ENCODE measurements around the gene HDAC4. TPM values are rescaled to one million over a fixed set of nuclear protein-coding genes. Genes with fewer than 3 reads are reported as not detected.

Gene HDAC4
- total RNA-seq, 1 experiment from 2014 or later = 47.6 TPM

DNA sequence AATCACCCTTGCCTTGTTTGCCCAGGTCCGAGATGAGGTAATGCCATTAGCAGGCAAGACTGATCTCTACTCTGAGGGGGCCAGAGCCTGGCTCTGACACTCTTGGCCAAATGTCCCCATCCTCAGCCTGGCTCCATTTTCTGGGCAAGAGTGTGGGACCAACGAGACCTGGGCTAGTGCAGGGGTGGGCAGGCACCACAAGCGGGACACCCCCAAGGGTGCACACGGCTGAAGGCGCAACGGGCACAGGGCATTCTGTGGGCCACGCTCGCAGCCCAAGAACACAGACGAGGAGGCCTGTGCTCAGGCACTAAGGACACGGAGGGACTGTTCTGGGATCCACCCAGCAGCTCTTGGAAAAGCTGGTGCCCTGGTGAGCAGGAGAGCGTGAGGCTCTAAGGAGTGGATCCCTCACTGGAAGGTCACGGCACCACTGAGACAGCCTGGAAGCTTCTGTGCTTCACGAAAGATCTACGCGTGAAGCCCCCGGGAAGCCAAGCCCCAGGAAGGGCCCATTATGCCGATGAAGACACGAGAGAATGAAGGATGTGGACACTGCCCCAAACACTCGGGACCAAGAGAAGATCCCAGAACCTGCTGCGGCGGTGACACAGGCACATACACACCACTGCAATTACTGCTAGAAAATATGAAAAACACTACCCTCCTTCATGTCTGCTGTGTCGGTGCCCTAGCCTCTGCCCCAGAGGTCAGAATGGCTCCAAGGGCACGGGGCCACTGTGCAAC, 138.2 kb downstream of the HDAC4 start:
- Histone ChIP-seq H3K4me2 (ENCODE audit: low read length) (no peak overlapping the region), H3K4me1 (ENCODE audit: control insufficient read depth in 1 of 2, insufficient read depth in 2 of 2, low read length in 2 of 2) (peaks cover 46 to 78% of the 10 kb centered on the region in 2 experiments), H2AFZ (ENCODE audit: low read depth, low read length, poor library complexity, severe bottlenecking) (no peak overlapping the region), H3K79me2 (ENCODE audit: insufficient read depth, low read length) (peaks cover 72% of the 10 kb centered on the region), H3K36me3 (ENCODE audit: control insufficient read depth in 1 of 2, insufficient read depth in 2 of 2, low read length in 2 of 2) (no peaks in the 10 kb centered on the region), H3K9ac (ENCODE audit: low read length) (no peak overlapping the region), H3K9me2 (ENCODE audit: insufficient read depth) (no peaks in the 10 kb centered on the region), H3K27me3 (ENCODE audit: insufficient read depth, low read length) (no peaks in the 10 kb centered on the region), H3K4me3 (replicated peaks in 1 of 2; ENCODE audit: low read depth in 1 of 2, low read length in 2 of 2) (no peak overlapping the region), H4K20me1 (ENCODE audit: insufficient read depth) (no peaks in the 10 kb centered on the region), H3K27ac (ENCODE audit: low read depth, low read length) (no peak overlapping the region; the same call in 1 of the 2 replicates), H3K9me3 (ENCODE audit: control insufficient read depth in 1 of 2, insufficient read depth in 1 of 2, low read depth in 1 of 2, low read length in 2 of 2) (no peaks in the 10 kb centered on the region)
- POLR2A ChIA-PET = no interaction called here
- CTCF ChIA-PET = no interaction called here
- BruUV-seq (replicated peaks) = no TSS peak
- RAD21 ChIA-PET (ENCODE audit: low non-redundant PET in 1 of 2, low total read pairs in 2 of 2, uncharacterized antibody in 2 of 2, unreplicated experiment in 2 of 2) = no interaction called here
- intact Hi-C loops (cut with micrococcal nuclease) = no loop called here
- no peak for DNase-seq (ENCODE audit: low read depth, low spot score)
- TF ChIP-seq SP1 (IDR thresholded peaks at IDR 0.05; ENCODE audit: low read depth) (no peak), ELF1 (IDR thresholded peaks at IDR 0.05; ENCODE audit: borderline replicate concordance, low read depth) (no peak)
- no peak for ATAC-seq

DNA sequence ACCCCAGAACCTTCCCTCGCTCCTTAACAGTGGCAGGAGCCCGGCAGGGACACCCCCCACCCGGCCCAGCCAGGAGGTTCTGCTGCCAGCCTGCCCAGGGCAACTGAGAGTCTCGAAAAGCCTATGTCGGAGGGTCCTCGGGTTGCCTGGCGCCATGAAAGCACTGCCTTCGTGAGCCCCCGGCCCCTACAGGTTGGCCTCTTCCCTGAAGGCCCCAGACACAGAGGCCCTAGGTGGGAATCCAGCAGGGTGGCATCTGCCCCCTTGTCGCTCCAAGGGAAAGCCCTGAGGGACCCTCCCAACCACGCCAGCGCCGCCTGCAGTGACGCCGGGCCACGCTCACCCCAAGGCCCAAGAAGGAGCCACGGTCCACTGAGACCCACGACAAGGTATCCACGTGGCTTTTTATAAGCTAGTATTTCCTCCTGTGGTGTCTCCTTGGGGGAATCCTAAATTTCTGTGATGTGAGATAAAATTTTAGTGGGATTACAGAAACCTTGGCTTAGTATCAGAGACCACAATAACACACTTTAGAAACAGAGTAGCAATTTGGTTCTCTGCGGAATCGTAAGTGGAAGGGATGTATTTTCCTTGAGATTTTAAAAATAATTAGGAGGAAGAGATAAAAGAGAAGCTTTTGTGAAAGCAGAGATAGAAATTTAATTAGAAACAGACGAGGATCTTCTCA, 138.9 kb downstream of the HDAC4 start:
- RAD21 ChIA-PET (ENCODE audit: low non-redundant PET in 1 of 2, low total read pairs in 2 of 2, uncharacterized antibody in 2 of 2, unreplicated experiment in 2 of 2) = no interaction called here
- Histone ChIP-seq H3K27me3 (ENCODE audit: insufficient read depth, low read length) (no peaks in the 10 kb centered on the region), H4K20me1 (ENCODE audit: insufficient read depth) (no peaks in the 10 kb centered on the region), H3K36me3 (ENCODE audit: control insufficient read depth in 1 of 2, insufficient read depth in 2 of 2, low read length in 2 of 2) (no peaks in the 10 kb centered on the region), H3K4me2 (ENCODE audit: low read length) (no peak overlapping the region), H3K4me1 (ENCODE audit: control insufficient read depth in 1 of 2, insufficient read depth in 2 of 2, low read length in 2 of 2) (peaks cover 47 to 78% of the 10 kb centered on the region in 2 experiments), H3K27ac (ENCODE audit: low read depth, low read length) (no peak overlapping the region; the same call in 1 of the 2 replicates), H3K79me2 (ENCODE audit: insufficient read depth, low read length) (peaks cover 73% of the 10 kb centered on the region), H3K9ac (ENCODE audit: low read length) (no peak overlapping the region), H3K9me3 (ENCODE audit: control insufficient read depth in 1 of 2, insufficient read depth in 1 of 2, low read depth in 1 of 2, low read length in 2 of 2) (no peaks in the 10 kb centered on the region), H3K4me3 (replicated peaks in 1 of 2; ENCODE audit: low read depth in 1 of 2, low read length in 2 of 2) (no peak overlapping the region), H3K9me2 (ENCODE audit: insufficient read depth) (no peaks in the 10 kb centered on the region), H2AFZ (ENCODE audit: low read depth, low read length, poor library complexity, severe bottlenecking) (no peak overlapping the region)
- DNase-seq (ENCODE audit: low read depth, low spot score) = no peak
- no peak for ATAC-seq
- CTCF ChIA-PET = no interaction called here
- no TSS peak for BruUV-seq (replicated peaks)
- intact Hi-C loops (cut with micrococcal nuclease) = no loop called here
- POLR2A ChIA-PET = no interaction called here
- TF ChIP-seq TCF7L2 (IDR thresholded peaks at IDR 0.05; ENCODE audit: borderline replicate concordance, extremely low read depth, insufficient read depth, insufficient read length) = no peak
- no peak for TF ChIP-seq RAD21 (IDR thresholded peaks at IDR 0.05; ENCODE audit: low read depth)
- TF ChIP-seq YY1 (IDR thresholded peaks at IDR 0.05; ENCODE audit: extremely low read depth, insufficient replicate concordance, low read depth, low read length) = no peak
- TF ChIP-seq, protein P1, sequence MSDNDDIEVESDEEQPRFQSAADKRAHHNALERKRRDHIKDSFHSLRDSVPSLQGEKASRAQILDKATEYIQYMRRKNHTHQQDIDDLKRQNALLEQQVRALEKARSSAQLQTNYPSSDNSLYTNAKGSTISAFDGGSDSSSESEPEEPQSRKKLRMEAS (IDR thresholded peaks at IDR 0.05) = no peak
- TF ChIP-seq, protein P2, sequence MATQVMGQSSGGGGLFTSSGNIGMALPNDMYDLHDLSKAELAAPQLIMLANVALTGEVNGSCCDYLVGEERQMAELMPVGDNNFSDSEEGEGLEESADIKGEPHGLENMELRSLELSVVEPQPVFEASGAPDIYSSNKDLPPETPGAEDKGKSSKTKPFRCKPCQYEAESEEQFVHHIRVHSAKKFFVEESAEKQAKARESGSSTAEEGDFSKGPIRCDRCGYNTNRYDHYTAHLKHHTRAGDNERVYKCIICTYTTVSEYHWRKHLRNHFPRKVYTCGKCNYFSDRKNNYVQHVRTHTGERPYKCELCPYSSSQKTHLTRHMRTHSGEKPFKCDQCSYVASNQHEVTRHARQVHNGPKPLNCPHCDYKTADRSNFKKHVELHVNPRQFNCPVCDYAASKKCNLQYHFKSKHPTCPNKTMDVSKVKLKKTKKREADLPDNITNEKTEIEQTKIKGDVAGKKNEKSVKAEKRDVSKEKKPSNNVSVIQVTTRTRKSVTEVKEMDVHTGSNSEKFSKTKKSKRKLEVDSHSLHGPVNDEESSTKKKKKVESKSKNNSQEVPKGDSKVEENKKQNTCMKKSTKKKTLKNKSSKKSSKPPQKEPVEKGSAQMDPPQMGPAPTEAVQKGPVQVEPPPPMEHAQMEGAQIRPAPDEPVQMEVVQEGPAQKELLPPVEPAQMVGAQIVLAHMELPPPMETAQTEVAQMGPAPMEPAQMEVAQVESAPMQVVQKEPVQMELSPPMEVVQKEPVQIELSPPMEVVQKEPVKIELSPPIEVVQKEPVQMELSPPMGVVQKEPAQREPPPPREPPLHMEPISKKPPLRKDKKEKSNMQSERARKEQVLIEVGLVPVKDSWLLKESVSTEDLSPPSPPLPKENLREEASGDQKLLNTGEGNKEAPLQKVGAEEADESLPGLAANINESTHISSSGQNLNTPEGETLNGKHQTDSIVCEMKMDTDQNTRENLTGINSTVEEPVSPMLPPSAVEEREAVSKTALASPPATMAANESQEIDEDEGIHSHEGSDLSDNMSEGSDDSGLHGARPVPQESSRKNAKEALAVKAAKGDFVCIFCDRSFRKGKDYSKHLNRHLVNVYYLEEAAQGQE (IDR thresholded peaks at IDR 0.05; ENCODE audit: low read depth) = no peak
- TF ChIP-seq ZNF274 (IDR thresholded peaks at IDR 0.05; ENCODE audit: low read depth, low read length) = no peak
- TF ChIP-seq JUND (IDR thresholded peaks at IDR 0.05) = no peak
- no peak for TF ChIP-seq SIN3A (IDR thresholded peaks at IDR 0.05; ENCODE audit: low read depth)
- no peak for TF ChIP-seq CEBPB (IDR thresholded peaks at IDR 0.05; ENCODE audit: low read depth)
- TF ChIP-seq SP1 (IDR thresholded peaks at IDR 0.05; ENCODE audit: low read depth) = no peak
- TF ChIP-seq, protein P3, sequence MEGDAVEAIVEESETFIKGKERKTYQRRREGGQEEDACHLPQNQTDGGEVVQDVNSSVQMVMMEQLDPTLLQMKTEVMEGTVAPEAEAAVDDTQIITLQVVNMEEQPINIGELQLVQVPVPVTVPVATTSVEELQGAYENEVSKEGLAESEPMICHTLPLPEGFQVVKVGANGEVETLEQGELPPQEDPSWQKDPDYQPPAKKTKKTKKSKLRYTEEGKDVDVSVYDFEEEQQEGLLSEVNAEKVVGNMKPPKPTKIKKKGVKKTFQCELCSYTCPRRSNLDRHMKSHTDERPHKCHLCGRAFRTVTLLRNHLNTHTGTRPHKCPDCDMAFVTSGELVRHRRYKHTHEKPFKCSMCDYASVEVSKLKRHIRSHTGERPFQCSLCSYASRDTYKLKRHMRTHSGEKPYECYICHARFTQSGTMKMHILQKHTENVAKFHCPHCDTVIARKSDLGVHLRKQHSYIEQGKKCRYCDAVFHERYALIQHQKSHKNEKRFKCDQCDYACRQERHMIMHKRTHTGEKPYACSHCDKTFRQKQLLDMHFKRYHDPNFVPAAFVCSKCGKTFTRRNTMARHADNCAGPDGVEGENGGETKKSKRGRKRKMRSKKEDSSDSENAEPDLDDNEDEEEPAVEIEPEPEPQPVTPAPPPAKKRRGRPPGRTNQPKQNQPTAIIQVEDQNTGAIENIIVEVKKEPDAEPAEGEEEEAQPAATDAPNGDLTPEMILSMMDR (IDR thresholded peaks at IDR 0.05 in 2 of 3, conservative IDR thresholded peaks at IDR 0.05 in 1 of 3; ENCODE audit: borderline replicate concordance in 1 of 3, insufficient read depth in 1 of 3, low read depth in 2 of 3, low read length in 2 of 3) = no peak
- no peak for TF ChIP-seq FOSL1 (IDR thresholded peaks at IDR 0.05; ENCODE audit: low read depth)
- TF ChIP-seq ZFX (IDR thresholded peaks at IDR 0.05) = no peak
